SK-N-SH treated with all-trans-retinoic acid at 6 μM for 48 hours (cell line): ENCODE measurements around the gene MYH9.

ENCODE experiments used
- ARNTL ChIP-seq: fragments of 450-650 bp; formaldehyde crosslinking; IDR thresholded peaks from 2 replicates; pipeline ENCODE4 v1.5.0; 2020; ENCODE audit warnings: low read depth, mild to moderate bottlenecking, moderate library complexity, borderline replicate concordance
- ESRRG ChIP-seq: fragments of 250-450 bp; sonication (Bioruptor Pico); IDR thresholded peaks from 2 replicates; pipeline ENCODE4 v1.6.1; 2021; ENCODE audit warnings: mild to moderate bottlenecking
- SNAI2 ChIP-seq: fragments of 250-450 bp; sonication (Bioruptor Pico); IDR thresholded peaks from 2 replicates; pipeline ENCODE4 v1.5.0; 2020; ENCODE audit warnings: mild to moderate bottlenecking, moderate library complexity
- TCF4 ChIP-seq: fragments of 250-450 bp; sonication (Bioruptor Pico); IDR thresholded peaks from 2 replicates; pipeline ENCODE4 v1.8.0; 2021; ENCODE audit warnings: mild to moderate bottlenecking, moderate library complexity, borderline replicate concordance
- TOX ChIP-seq: fragments of 250-450 bp; sonication (Bioruptor Pico); IDR thresholded peaks from 2 replicates; pipeline ENCODE4 v1.8.0; 2021; ENCODE audit warnings: mild to moderate bottlenecking, moderate library complexity, borderline replicate concordance
- ZC3H10 ChIP-seq: fragments of 250-450 bp; sonication (Bioruptor Pico); IDR thresholded peaks from 2 replicates; pipeline ENCODE4 v1.5.1; 2021; ENCODE audit warnings: mild to moderate bottlenecking, moderate library complexity
- ZFP3 ChIP-seq: fragments of 250-450 bp; sonication (Bioruptor Pico); IDR thresholded peaks from 2 replicates; pipeline ENCODE4 v1.5.0; 2020; ENCODE audit warnings: mild to moderate bottlenecking, moderate library complexity
- ZFP30 ChIP-seq: fragments of 450-650 bp; formaldehyde crosslinking; IDR thresholded peaks from 2 replicates; pipeline ENCODE4 v1.5.0; 2022; ENCODE audit warnings: mild to moderate bottlenecking, moderate library complexity
- ZNF70 ChIP-seq: fragments of 450-650 bp; formaldehyde crosslinking; IDR thresholded peaks from 2 replicates; pipeline ENCODE4 v1.5.0; 2020; ENCODE audit warnings: mild to moderate bottlenecking, moderate library complexity
- TF ChIP-seq, protein P1 (sequence below): fragments of 250-450 bp; sonication (Bioruptor Pico); IDR thresholded peaks from 2 replicates; pipeline ENCODE4 v1.8.0; 2020; ENCODE audit warnings: mild to moderate bottlenecking, moderate library complexity, borderline replicate concordance
- TF ChIP-seq, protein P2 (sequence below): fragments of 250-450 bp; sonication (Bioruptor Pico); IDR thresholded peaks from 2 replicates; pipeline ENCODE4 v1.5.1; 2020; ENCODE audit warnings: low read depth, mild to moderate bottlenecking, moderate library complexity
- TF ChIP-seq, protein P3 (sequence below): fragments of 250-450 bp; sonication (Bioruptor Pico); IDR thresholded peaks from 2 replicates; pipeline ENCODE4 v1.5.0; 2020; ENCODE audit warnings: mild to moderate bottlenecking, moderate library complexity
- TF ChIP-seq, protein P4 (sequence below): fragments of 250-450 bp; sonication (Bioruptor Pico); IDR thresholded peaks from 2 replicates; pipeline ENCODE4 v1.8.0; 2021; ENCODE audit warnings: low read depth, mild to moderate bottlenecking, moderate library complexity, borderline replicate concordance

DNA sequence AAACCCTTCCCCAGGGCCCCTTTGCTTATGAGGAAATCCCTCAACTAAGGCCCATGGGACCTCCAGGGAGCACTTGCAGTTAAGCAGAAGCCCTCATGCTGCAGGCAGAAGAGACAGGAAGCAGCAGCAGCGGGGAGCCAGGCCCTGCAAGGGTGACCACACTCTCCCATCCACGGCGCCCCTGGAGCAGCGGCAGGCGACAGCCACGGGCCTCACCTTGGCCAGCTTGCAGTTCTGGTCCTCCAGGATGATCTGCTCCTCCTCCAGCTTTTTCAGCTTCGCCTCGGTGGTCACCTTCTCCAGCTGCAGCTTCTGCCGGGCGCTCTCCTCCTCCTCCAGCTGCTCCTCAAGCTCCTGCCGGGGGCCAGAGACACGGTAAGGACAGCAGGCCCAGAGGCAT is 87.9 kb downstream of the MYH9 start:
- TF ChIP-seq, protein P1, sequence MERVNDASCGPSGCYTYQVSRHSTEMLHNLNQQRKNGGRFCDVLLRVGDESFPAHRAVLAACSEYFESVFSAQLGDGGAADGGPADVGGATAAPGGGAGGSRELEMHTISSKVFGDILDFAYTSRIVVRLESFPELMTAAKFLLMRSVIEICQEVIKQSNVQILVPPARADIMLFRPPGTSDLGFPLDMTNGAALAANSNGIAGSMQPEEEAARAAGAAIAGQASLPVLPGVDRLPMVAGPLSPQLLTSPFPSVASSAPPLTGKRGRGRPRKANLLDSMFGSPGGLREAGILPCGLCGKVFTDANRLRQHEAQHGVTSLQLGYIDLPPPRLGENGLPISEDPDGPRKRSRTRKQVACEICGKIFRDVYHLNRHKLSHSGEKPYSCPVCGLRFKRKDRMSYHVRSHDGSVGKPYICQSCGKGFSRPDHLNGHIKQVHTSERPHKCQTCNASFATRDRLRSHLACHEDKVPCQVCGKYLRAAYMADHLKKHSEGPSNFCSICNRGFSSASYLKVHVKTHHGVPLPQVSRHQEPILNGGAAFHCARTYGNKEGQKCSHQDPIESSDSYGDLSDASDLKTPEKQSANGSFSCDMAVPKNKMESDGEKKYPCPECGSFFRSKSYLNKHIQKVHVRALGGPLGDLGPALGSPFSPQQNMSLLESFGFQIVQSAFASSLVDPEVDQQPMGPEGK (CRISPR knock-in tag), result no peak
- TF ChIP-seq ESRRG (CRISPR knock-in tag), result no peak
- TF ChIP-seq ARNTL (CRISPR knock-in tag), result no peak
- TF ChIP-seq SNAI2 (CRISPR knock-in tag), result no peak
- no peak for TF ChIP-seq ZNF70
- TF ChIP-seq ZC3H10, result no peak
- TF ChIP-seq, protein P2, sequence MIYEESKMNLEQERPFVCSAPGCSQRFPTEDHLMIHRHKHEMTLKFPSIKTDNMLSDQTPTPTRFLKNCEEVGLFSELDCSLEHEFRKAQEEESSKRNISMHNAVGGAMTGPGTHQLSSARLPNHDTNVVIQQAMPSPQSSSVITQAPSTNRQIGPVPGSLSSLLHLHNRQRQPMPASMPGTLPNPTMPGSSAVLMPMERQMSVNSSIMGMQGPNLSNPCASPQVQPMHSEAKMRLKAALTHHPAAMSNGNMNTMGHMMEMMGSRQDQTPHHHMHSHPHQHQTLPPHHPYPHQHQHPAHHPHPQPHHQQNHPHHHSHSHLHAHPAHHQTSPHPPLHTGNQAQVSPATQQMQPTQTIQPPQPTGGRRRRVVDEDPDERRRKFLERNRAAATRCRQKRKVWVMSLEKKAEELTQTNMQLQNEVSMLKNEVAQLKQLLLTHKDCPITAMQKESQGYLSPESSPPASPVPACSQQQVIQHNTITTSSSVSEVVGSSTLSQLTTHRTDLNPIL (CRISPR knock-in tag), result no peak
- no peak for TF ChIP-seq ZFP30 (CRISPR knock-in tag)
- TF ChIP-seq TCF4, result no peak
- TF ChIP-seq, protein P3, sequence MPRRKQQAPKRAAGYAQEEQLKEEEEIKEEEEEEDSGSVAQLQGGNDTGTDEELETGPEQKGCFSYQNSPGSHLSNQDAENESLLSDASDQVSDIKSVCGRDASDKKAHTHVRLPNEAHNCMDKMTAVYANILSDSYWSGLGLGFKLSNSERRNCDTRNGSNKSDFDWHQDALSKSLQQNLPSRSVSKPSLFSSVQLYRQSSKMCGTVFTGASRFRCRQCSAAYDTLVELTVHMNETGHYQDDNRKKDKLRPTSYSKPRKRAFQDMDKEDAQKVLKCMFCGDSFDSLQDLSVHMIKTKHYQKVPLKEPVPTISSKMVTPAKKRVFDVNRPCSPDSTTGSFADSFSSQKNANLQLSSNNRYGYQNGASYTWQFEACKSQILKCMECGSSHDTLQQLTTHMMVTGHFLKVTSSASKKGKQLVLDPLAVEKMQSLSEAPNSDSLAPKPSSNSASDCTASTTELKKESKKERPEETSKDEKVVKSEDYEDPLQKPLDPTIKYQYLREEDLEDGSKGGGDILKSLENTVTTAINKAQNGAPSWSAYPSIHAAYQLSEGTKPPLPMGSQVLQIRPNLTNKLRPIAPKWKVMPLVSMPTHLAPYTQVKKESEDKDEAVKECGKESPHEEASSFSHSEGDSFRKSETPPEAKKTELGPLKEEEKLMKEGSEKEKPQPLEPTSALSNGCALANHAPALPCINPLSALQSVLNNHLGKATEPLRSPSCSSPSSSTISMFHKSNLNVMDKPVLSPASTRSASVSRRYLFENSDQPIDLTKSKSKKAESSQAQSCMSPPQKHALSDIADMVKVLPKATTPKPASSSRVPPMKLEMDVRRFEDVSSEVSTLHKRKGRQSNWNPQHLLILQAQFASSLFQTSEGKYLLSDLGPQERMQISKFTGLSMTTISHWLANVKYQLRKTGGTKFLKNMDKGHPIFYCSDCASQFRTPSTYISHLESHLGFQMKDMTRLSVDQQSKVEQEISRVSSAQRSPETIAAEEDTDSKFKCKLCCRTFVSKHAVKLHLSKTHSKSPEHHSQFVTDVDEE (CRISPR knock-in tag), result no peak
- no peak for TF ChIP-seq TOX (CRISPR knock-in tag)
- TF ChIP-seq ZFP3 (CRISPR knock-in tag), result no peak
- TF ChIP-seq, protein P4, sequence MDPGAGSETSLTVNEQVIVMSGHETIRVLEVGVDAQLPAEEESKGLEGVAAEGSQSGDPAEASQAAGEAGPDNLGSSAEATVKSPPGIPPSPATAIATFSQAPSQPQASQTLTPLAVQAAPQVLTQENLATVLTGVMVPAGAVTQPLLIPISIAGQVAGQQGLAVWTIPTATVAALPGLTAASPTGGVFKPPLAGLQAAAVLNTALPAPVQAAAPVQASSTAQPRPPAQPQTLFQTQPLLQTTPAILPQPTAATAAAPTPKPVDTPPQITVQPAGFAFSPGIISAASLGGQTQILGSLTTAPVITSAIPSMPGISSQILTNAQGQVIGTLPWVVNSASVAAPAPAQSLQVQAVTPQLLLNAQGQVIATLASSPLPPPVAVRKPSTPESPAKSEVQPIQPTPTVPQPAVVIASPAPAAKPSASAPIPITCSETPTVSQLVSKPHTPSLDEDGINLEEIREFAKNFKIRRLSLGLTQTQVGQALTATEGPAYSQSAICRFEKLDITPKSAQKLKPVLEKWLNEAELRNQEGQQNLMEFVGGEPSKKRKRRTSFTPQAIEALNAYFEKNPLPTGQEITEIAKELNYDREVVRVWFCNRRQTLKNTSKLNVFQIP (CRISPR knock-in tag), result no peak
